AG04450 (cell line): Measurements from ENCODE around the gene GTPBP2. TPM values are rescaled to one million over a fixed set of nuclear protein-coding genes. Genes with fewer than 3 reads are reported as not detected.

ENCODE experiments used
- CTCF ChIA-PET: fragments of 300-600, 350-600 bp; formaldehyde crosslinking; extraction: SDS; loops from one replicate; lab custom pipeline; 2022; ENCODE audit warnings: antibody characterized with exemption, inconsistent platforms; lab: Charles Lee
- POLR2A ChIA-PET: fragments of 350-600 bp; formaldehyde crosslinking; extraction: SDS; loops from one replicate; lab custom pipeline; 2021; ENCODE audit warnings: antibody characterized with exemption, inconsistent platforms; lab: Yijun Ruan, JAX
- DNase-seq: peaks from one replicate; pipeline ENCODE4 v3.0.0-alpha.2; 2011; ENCODE audit warnings: low read depth, low spot score
- H3K27ac ChIP-seq: one replicate; pipeline ENCODE4 v1.5.1; 2012; ENCODE audit warnings: low read depth, low read length, control low read depth
- H3K27me3 ChIP-seq: one replicate; pipeline ENCODE4 v1.6.0; 2012; ENCODE audit warnings: low read length; ENCODE audit not compliant: control insufficient read depth, insufficient read depth
- H3K4me3 ChIP-seq: 2 replicates; pipeline ENCODE4 v1.5.1; 2011; ENCODE audit warnings: mild to moderate bottlenecking, low read depth, low read length, control low read depth
- H3K9me3 ChIP-seq: 2 replicates; pipeline ENCODE4 v1.5.1; 2012; ENCODE audit warnings: low read length; ENCODE audit not compliant: control insufficient read depth, insufficient read depth
- CTCF ChIP-seq: IDR thresholded peaks from 2 replicates; pipeline ENCODE4 v1.5.1; 2011; ENCODE audit warnings: low read depth, low read length, control low read depth, inconsistent platforms
- polyA plus RNA-seq: library from polyadenylated mRNA; depleted of rRNA; stranded (reverse); fragments of >200 nt; gene quantifications from 2 replicates; pipeline ENCODE4 v1.2.3, GENCODE V29; 2011

Gene GTPBP2
- polyA plus RNA-seq, 1 experiment: 60.8 TPM

GRCh38 chr6:43674921-43675320 is 45.9 kb upstream of the GTPBP2 start:
- no peak for DNase-seq
- TF ChIP-seq CTCF: no peak
- CTCF ChIA-PET: no interaction called here
- Histone ChIP-seq H3K27me3 (no peaks in the 10 kb centered on the region), H3K27ac (no peak overlapping the region), H3K9me3 (no peaks in the 10 kb centered on the region), H3K4me3 (no peak overlapping the region)
- POLR2A ChIA-PET: interaction anchor here (0.6 kb wide), 1 partner anchor 11 kb away, joined by 3 read pairs; no protein-coding TSS in a partner anchor

- Histone ChIP-seq H3K27ac (no peak overlapping the region), H3K4me3 (no peak overlapping the region), H3K27me3 (no peaks in the 10 kb centered on the region), H3K9me3 (no peaks in the 10 kb centered on the region)
- POLR2A ChIA-PET: interaction anchor here (0.6 kb wide), 1 partner anchor 11 kb away, joined by 3 read pairs; no protein-coding TSS in a partner anchor
- TF ChIP-seq CTCF: no peak
- CTCF ChIA-PET: no interaction called here
- no peak for DNase-seq
Measured at GRCh38 chr6:43674291-43674690, 45.2 kb upstream of the GTPBP2 start.

- CTCF ChIA-PET: interaction anchor here (0.6 kb wide), 1 partner anchor 117 kb away, joined by 3 read pairs; no protein-coding TSS in a partner anchor
- no peaks in the 10 kb centered on the region for H3K9me3 ChIP-seq
- POLR2A ChIA-PET: interaction anchor here (0.7 to 1.3 kb wide), 2 partner anchors 34 to 96 kb away, joined by 3 to 5 read pairs; partner anchors contain the start of gene VEGFA
- H3K4me3 ChIP-seq: no peak overlapping the region
- no peak for TF ChIP-seq CTCF
- H3K27me3 ChIP-seq: no peaks in the 10 kb centered on the region
- no peak overlapping the region for H3K27ac ChIP-seq
- DNase-seq: no peak
Measured at GRCh38 chr6:43673444-43674084, 44.5 kb upstream of the GTPBP2 start.

- no peak for TF ChIP-seq CTCF
- no peak for DNase-seq
- no peaks in the 10 kb centered on the region for H3K9me3 ChIP-seq
- ChIA-PET CTCF (interaction anchor here (1.1 to 4.5 kb wide), 3 partner anchors 98 to 407 kb away, joined by 3 to 28 read pairs (median 3); partner anchors contain the start of gene VEGFA), POLR2A (no interaction called here)
- H3K4me3 ChIP-seq: no peak overlapping the region
- no peaks in the 10 kb centered on the region for H3K27me3 ChIP-seq
- no peak overlapping the region for H3K27ac ChIP-seq
Measured at GRCh38 chr6:43671801-43672690, 43.0 kb upstream of the GTPBP2 start.
